Naive B cell (primary cell): ENCODE measurements around the gene FN1. TPM values are rescaled to one million over a fixed set of nuclear protein-coding genes. Genes with fewer than 3 reads are reported as not detected.
A peak's percentile ranks its signal among the peaks of the same experiment; 100 is the strongest.

Experiments used
- ATAC-seq, 2 donors: fragments of 150-1000 bp; cut with Tn5 transposase; 2 replicates each; pipeline ENCODE4 v1.10.0; 2021; ENCODE audit warnings: low read depth in 2 of 2, mild to moderate bottlenecking in 2 of 2, moderate library complexity in 2 of 2
- DNase-seq: peaks from one replicate; pipeline ENCODE4 v3.0.0; 2022
- H3K27ac Mint-ChIP-seq, 6 donors: one replicate each; pipeline ENCODE4 v1.8.0; 2020 to 2022; ENCODE audit warnings: mild to moderate bottlenecking in 6 of 6, mixed read lengths in 6 of 6, moderate library complexity in 5 of 6, inconsistent platforms in 2 of 6
- H3K27me3 Mint-ChIP-seq, 3 donors: one replicate each; pipeline ENCODE4 v1.8.0; 2021 to 2022; ENCODE audit warnings: mixed read lengths in 3 of 3, mild to moderate bottlenecking in 1 of 3
- H3K36me3 Mint-ChIP-seq, 2 donors: one replicate each; pipeline ENCODE4 v1.8.0; 2020 to 2022; ENCODE audit warnings: mixed read lengths in 2 of 2, inconsistent platforms in 1 of 2, mild to moderate bottlenecking in 1 of 2
- H3K4me1 Mint-ChIP-seq, 3 donors: one replicate each; pipeline ENCODE4 v1.8.0; 2020 to 2022; ENCODE audit warnings: mixed read lengths in 3 of 3, inconsistent platforms in 1 of 3, mild to moderate bottlenecking in 1 of 3, moderate library complexity in 1 of 3
- H3K4me3 Mint-ChIP-seq, 8 donors: one replicate each; pipeline ENCODE4 v1.8.0; 2020 to 2022; ENCODE audit warnings: mild to moderate bottlenecking in 8 of 8, mixed read lengths in 8 of 8, moderate library complexity in 8 of 8, inconsistent platforms in 2 of 8
- H3K9me3 Mint-ChIP-seq, 7 donors: one replicate each; pipeline ENCODE4 v1.8.0; 2020 to 2022; ENCODE audit warnings: mixed read lengths in 7 of 7, mild to moderate bottlenecking in 5 of 7, inconsistent platforms in 2 of 7, moderate library complexity in 1 of 7
- polyA plus RNA-seq, 6 donors: library from polyadenylated mRNA; unstranded; fragments of 300-500 nt; fragmentation: Illumina TruSeq; gene quantifications; one replicate each; pipeline ENCODE4 v1.2.3, GENCODE V29; 2021; ENCODE audit warnings: low read depth in 6 of 6

FN1 gene
- 1 to 10 TPM in 3 of 6 donors, under 1 TPM in 2, not detected in 1; 0.53 to 2.0 (median 1.1) TPM for polyA plus RNA-seq

GRCh38 chr2:215435870-215436704 is at the start of gene FN1:
Gene FN1 (minus strand): TSS chr2:215436068. CDS start chr2:215435802, 266 bp downstream.
- Mint-ChIP-seq H3K9me3 (peaks cover 0 to 4% (median 0%) of the 10 kb centered on the region in 7 donors), H3K27ac (peak within 1 kb of the TSS in 3 of 6 donors; percentile 20 to 83 (median 47)), H3K4me3 (peak within 1 kb of the TSS; percentile 77 to 94 (median 88)), H3K4me1 (peaks cover 10 to 24% (median 18%) of the 10 kb centered on the region in 3 donors), H3K27me3 (peaks cover 66 to 73% (median 70%) of the 10 kb centered on the region in 3 donors), H3K36me3 (no peaks in the 10 kb centered on the region)
- DNase-seq (peak; percentile 39), ATAC-seq (peak; percentile 73 to 81)

GRCh38 chr2:215485032-215485431 is 49.2 kb upstream of the FN1 start:
- ATAC-seq (no peak), DNase-seq (no peak)
- Mint-ChIP-seq H3K4me3 (no peak overlapping the region), H3K27me3 (peaks cover 6 to 15% (median 8%) of the 10 kb centered on the region in 3 donors), H3K4me1 (no peaks in the 10 kb centered on the region), H3K27ac (no peak overlapping the region), H3K9me3 (peaks cover 0 to 4% (median 0%) of the 10 kb centered on the region in 7 donors), H3K36me3 (no peaks in the 10 kb centered on the region)

- H3K4me1 Mint-ChIP-seq, result no peaks in the 10 kb centered on the region
- H3K36me3 Mint-ChIP-seq, result no peaks in the 10 kb centered on the region
- H3K9me3 Mint-ChIP-seq, result peaks cover 0 to 4% (median 0%) of the 10 kb centered on the region in 7 donors
- DNase-seq (no peak), ATAC-seq (no peak)
- peaks cover 8 to 17% (median 9%) of the 10 kb centered on the region in 3 donors for H3K27me3 Mint-ChIP-seq
- H3K27ac Mint-ChIP-seq, result no peak overlapping the region
- no peak overlapping the region for H3K4me3 Mint-ChIP-seq
These were observed 48.7 kb upstream of the FN1 start for GRCh38 chr2:215484570-215484969.

GRCh38 chr2:215483431-215483830 is 47.6 kb upstream of the FN1 start:
- DNase-seq, result no peak
- Mint-ChIP-seq H3K4me3 (peak overlapping the region in 1 of 8 donors; percentile 10), H3K9me3 (peaks cover 0 to 4% (median 0%) of the 10 kb centered on the region in 7 donors), H3K4me1 (no peaks in the 10 kb centered on the region), H3K36me3 (no peaks in the 10 kb centered on the region), H3K27ac (no peak overlapping the region), H3K27me3 (peaks cover 8 to 17% (median 9%) of the 10 kb centered on the region in 3 donors)
- ATAC-seq, result no peak

- no peaks in the 10 kb centered on the region for H3K9me3 Mint-ChIP-seq
- no peaks in the 10 kb centered on the region for H3K36me3 Mint-ChIP-seq
- H3K4me3 Mint-ChIP-seq, result no peak overlapping the region
- no peak overlapping the region for H3K27ac Mint-ChIP-seq
- peaks cover 9 to 17% (median 12%) of the 10 kb centered on the region in 3 donors for H3K27me3 Mint-ChIP-seq
- DNase-seq (no peak), ATAC-seq (no peak)
- H3K4me1 Mint-ChIP-seq, result no peaks in the 10 kb centered on the region
These were observed 43.8 kb upstream of the FN1 start for GRCh38 chr2:215479536-215480240.

- Mint-ChIP-seq H3K4me1 (no peaks in the 10 kb centered on the region), H3K27me3 (peaks cover 9 to 17% (median 12%) of the 10 kb centered on the region in 3 donors), H3K4me3 (no peak overlapping the region), H3K36me3 (no peaks in the 10 kb centered on the region), H3K9me3 (no peaks in the 10 kb centered on the region), H3K27ac (no peak overlapping the region)
- DNase-seq (no peak), ATAC-seq (no peak)
These were observed 43.3 kb upstream of the FN1 start for GRCh38 chr2:215479121-215479520.

- H3K4me3 Mint-ChIP-seq, result no peak overlapping the region
- no peak for ATAC-seq
- H3K36me3 Mint-ChIP-seq, result no peaks in the 10 kb centered on the region
- H3K9me3 Mint-ChIP-seq, result peaks cover 0 to 6% (median 0%) of the 10 kb centered on the region in 7 donors
- H3K27me3 Mint-ChIP-seq, result peaks cover 9 to 17% (median 14%) of the 10 kb centered on the region in 3 donors
- DNase-seq, result no peak
- no peaks in the 10 kb centered on the region for H3K4me1 Mint-ChIP-seq
- no peak overlapping the region for H3K27ac Mint-ChIP-seq
These were observed 40.6 kb upstream of the FN1 start for GRCh38 chr2:215476424-215476823.

- Mint-ChIP-seq H3K27ac (no peak overlapping the region), H3K4me3 (no peak overlapping the region), H3K9me3 (no peaks in the 10 kb centered on the region), H3K27me3 (peaks cover 0 to 12% (median 6%) of the 10 kb centered on the region in 3 donors), H3K4me1 (no peaks in the 10 kb centered on the region), H3K36me3 (no peaks in the 10 kb centered on the region)
- ATAC-seq, result no peak
- DNase-seq, result no peak
These were observed 30.4 kb upstream of the FN1 start for GRCh38 chr2:215466097-215466909.

GRCh38 chr2:215465256-215465655 is 29.4 kb upstream of the FN1 start:
- peak overlapping the region in 1 of 6 donors; percentile 55 for H3K27ac Mint-ChIP-seq
- H3K4me3 Mint-ChIP-seq, result no peak overlapping the region
- H3K27me3 Mint-ChIP-seq, result peaks cover 0 to 11% (median 6%) of the 10 kb centered on the region in 3 donors
- H3K4me1 Mint-ChIP-seq, result no peaks in the 10 kb centered on the region
- no peaks in the 10 kb centered on the region for H3K36me3 Mint-ChIP-seq
- no peaks in the 10 kb centered on the region for H3K9me3 Mint-ChIP-seq
- ATAC-seq, result no peak
- no peak for DNase-seq

GRCh38 chr2:215461836-215462532 is 26.1 kb upstream of the FN1 start:
- Mint-ChIP-seq H3K4me3 (no peak overlapping the region), H3K4me1 (no peaks in the 10 kb centered on the region), H3K27me3 (peaks cover 0 to 20% (median 16%) of the 10 kb centered on the region in 3 donors), H3K36me3 (no peaks in the 10 kb centered on the region), H3K27ac (peak overlapping the region in 1 of 6 donors; percentile 73), H3K9me3 (no peaks in the 10 kb centered on the region)
- ATAC-seq (no peak), DNase-seq (no peak)

- Mint-ChIP-seq H3K27ac (no peak overlapping the region), H3K4me3 (no peak overlapping the region), H3K27me3 (peaks cover 0 to 20% (median 16%) of the 10 kb centered on the region in 3 donors), H3K4me1 (no peaks in the 10 kb centered on the region), H3K36me3 (no peaks in the 10 kb centered on the region), H3K9me3 (no peaks in the 10 kb centered on the region)
- DNase-seq (no peak), ATAC-seq (no peak)
These were observed 25.0 kb upstream of the FN1 start for GRCh38 chr2:215460682-215461382.

GRCh38 chr2:215455958-215456357 is 20.1 kb upstream of the FN1 start:
- Mint-ChIP-seq H3K4me3 (no peak overlapping the region), H3K9me3 (no peaks in the 10 kb centered on the region), H3K27me3 (peaks cover 15 to 31% (median 24%) of the 10 kb centered on the region in 3 donors), H3K36me3 (no peaks in the 10 kb centered on the region), H3K27ac (no peak overlapping the region), H3K4me1 (no peaks in the 10 kb centered on the region)
- ATAC-seq (no peak), DNase-seq (no peak)
